B cell (primary cell): ENCODE measurements around the gene KLHL25. TPM values are rescaled to one million over a fixed set of nuclear protein-coding genes. Genes with fewer than 3 reads are reported as not detected.

Source experiments
- ATAC-seq: fragments of 200-7000 bp; cut with Tn5 transposase; one replicate; pipeline ENCODE4 v1.10.0; 2021; ENCODE audit warnings: low read depth, mild to moderate bottlenecking, moderate number of reproducible peaks, moderate library complexity
- CTCF ChIA-PET: fragments of 350-600 bp; sonication (Branson Sonifier 250); formaldehyde crosslinking; loops from one replicate; lab custom pipeline; 2021; ENCODE audit warnings: antibody characterized with exemption, inconsistent platforms; lab: Charles Lee
- POLR2A ChIA-PET: fragments of 350-600 bp; sonication (Branson Sonifier 250); formaldehyde crosslinking; loops from one replicate; lab custom pipeline; 2021; ENCODE audit warnings: antibody characterized with exemption; lab: Charles Lee
- DNase-seq: peaks from one replicate; pipeline ENCODE4 v3.0.0; 2013
- H2AFZ ChIP-seq: 2 replicates; pipeline ENCODE4 v1.6.1; 2012; ENCODE audit warnings: mild to moderate bottlenecking, low read depth, low read length; ENCODE audit not compliant: insufficient read depth, poor library complexity, severe bottlenecking
- H3K27ac ChIP-seq, 2 donors: 1 replicate in 1 of 2; 2 replicates in 1 of 2; pipeline ENCODE4 v1.5.1; 2012 to 2013; ENCODE audit warnings: low read length in 2 of 2, mild to moderate bottlenecking in 2 of 2, moderate library complexity in 1 of 2
- H3K27me3 ChIP-seq, 4 experiments: fragments of 200-600 bp in 1 of 4; sonication (generic) in 1 of 4; replicated peaks in 1 of 4; 1 replicate in 2 of 4; 2 replicates in 2 of 4; pipeline versions ENCODE4 v1.6.1 to v1.7.0; 2013 to 2016; ENCODE audit warnings: low read length in 3 of 4, mild to moderate bottlenecking in 2 of 4, mixed read lengths in 1 of 4, moderate library complexity in 1 of 4; ENCODE audit not compliant: insufficient read depth in 4 of 4, control insufficient read depth in 3 of 4; ENCODE audit errors: control extremely low read depth in 1 of 4
- H3K36me3 ChIP-seq, 2 experiments: replicated peaks in 1 of 2; 1 replicate in 1 of 2; 2 replicates in 1 of 2; pipeline versions ENCODE4 v1.6.1 to v1.7.1; 2013; ENCODE audit warnings: low read length in 1 of 2; ENCODE audit not compliant: insufficient read depth in 2 of 2, control insufficient read depth in 1 of 2; ENCODE audit errors: control extremely low read depth in 1 of 2, extremely low read depth in 1 of 2
- H3K4me1 ChIP-seq, 2 donors: fragments of 200-600 bp in 1 of 2; sonication (generic) in 1 of 2; 1 replicate in 1 of 2; 2 replicates in 1 of 2; pipeline versions ENCODE4 v1.5.1 to v1.6.1; 2013 to 2017; ENCODE audit warnings: low read length in 2 of 2; ENCODE audit not compliant: control insufficient read depth in 2 of 2, insufficient read depth in 2 of 2
- H3K4me2 ChIP-seq: replicated peaks from 2 replicates; pipeline ENCODE3; 2012; ENCODE audit warnings: mild to moderate bottlenecking, low read depth, low read length; ENCODE audit not compliant: poor library complexity, severe bottlenecking
- H3K4me3 ChIP-seq, 5 experiments: fragments of 200-600 bp in 1 of 5; sonication (generic) in 1 of 5; 1 replicate in 3 of 5; 2 replicates in 2 of 5; pipeline versions ENCODE4 v1.5.1 to v1.7.0; 2011 to 2016; ENCODE audit warnings: low read length in 4 of 5, mild to moderate bottlenecking in 4 of 5, low read depth in 2 of 5, control low read depth in 1 of 5, moderate library complexity in 1 of 5; ENCODE audit not compliant: insufficient read depth in 1 of 5; ENCODE audit errors: control extremely low read depth in 1 of 5, extremely low read depth in 1 of 5
- H3K79me2 ChIP-seq: fragments of 200-600 bp; sonication (generic); one replicate; pipeline ENCODE4 v1.6.0; 2016; ENCODE audit warnings: low read length; ENCODE audit not compliant: control insufficient read depth, insufficient read depth
- H3K9ac ChIP-seq: fragments of 200-600 bp; sonication (generic); 2 replicates; pipeline ENCODE4 v1.6.1; 2017; ENCODE audit warnings: mild to moderate bottlenecking, low read length, moderate library complexity
- H3K9me3 ChIP-seq, 3 donors: one replicate each; pipeline versions ENCODE4 v1.6.1 to v1.7.1; 2013; ENCODE audit warnings: low read length in 2 of 3; ENCODE audit not compliant: control insufficient read depth in 2 of 3, insufficient read depth in 1 of 3; ENCODE audit errors: control extremely low read depth in 1 of 3
- H4K20me1 ChIP-seq: 2 replicates; pipeline ENCODE4 v1.6.0; 2012; ENCODE audit warnings: mild to moderate bottlenecking, low read length; ENCODE audit not compliant: insufficient read depth, control insufficient read depth, poor library complexity, severe bottlenecking
- H3K27ac Mint-ChIP-seq: one replicate; pipeline ENCODE4 v1.8.0; 2021; ENCODE audit warnings: mixed read lengths
- H3K27me3 Mint-ChIP-seq: one replicate; pipeline ENCODE4 v1.8.0; 2021; ENCODE audit warnings: mixed read lengths
- H3K4me1 Mint-ChIP-seq: one replicate; pipeline ENCODE4 v1.8.0; 2021; ENCODE audit warnings: mixed read lengths
- H3K4me3 Mint-ChIP-seq: one replicate; pipeline ENCODE4 v1.8.0; 2021; ENCODE audit warnings: mixed read lengths
- H3K9me3 Mint-ChIP-seq: one replicate; pipeline ENCODE4 v1.8.0; 2022; ENCODE audit warnings: mixed read lengths; ENCODE audit not compliant: insufficient read depth
- EZH2 ChIP-seq: IDR thresholded peaks from 2 replicates; pipeline ENCODE4 v1.6.1; 2012; ENCODE audit warnings: borderline replicate concordance, low read depth, mild to moderate bottlenecking, moderate library complexity, low read length; ENCODE audit not compliant: insufficient read depth, poor library complexity, severe bottlenecking
- WGBS: methylation state at CpG from one replicate; pipeline ENCODE4 v1.1.5; 2013; ENCODE audit warnings: missing lambda C conversion rate; ENCODE audit not compliant: insufficient coverage; 5-methylcytosine and 5-hydroxymethylcytosine counted together
- intact Hi-C: fragments of 100-400 bp; cut with micrococcal nuclease; formaldehyde crosslinking; loops from one replicate; pipeline ENCODE4 v1.10.0; 2022
- polyA plus RNA-seq: library from polyadenylated mRNA; depleted of rRNA; stranded (reverse); fragments of >200 nt; gene quantifications from 2 replicates; pipeline ENCODE4 v1.2.3, GENCODE V29; 2012
- total RNA-seq, 2 donors: library from RNA; stranded (reverse); fragments of 120-200 nt in 1 of 2; gene quantifications; 1 replicate in 1 of 2; 2 replicates in 1 of 2; pipeline versions ENCODE4 v1.2.3 to v1.2.4, GENCODE V29; 2013 to 2022
- TF ChIP-seq, protein P1 (sequence below): fragments of 200-600 bp; IDR thresholded peaks from one replicate; pipeline ENCODE4 v1.8.0; 2022; ENCODE audit warnings: antibody characterized with exemption, mild to moderate bottlenecking

The KLHL25 gene
- total and polyA plus RNA-seq, 2 donors (not counting 1 experiment from before 2014, with no cell fraction given): 1.1 to 3.3 TPM

DNA sequence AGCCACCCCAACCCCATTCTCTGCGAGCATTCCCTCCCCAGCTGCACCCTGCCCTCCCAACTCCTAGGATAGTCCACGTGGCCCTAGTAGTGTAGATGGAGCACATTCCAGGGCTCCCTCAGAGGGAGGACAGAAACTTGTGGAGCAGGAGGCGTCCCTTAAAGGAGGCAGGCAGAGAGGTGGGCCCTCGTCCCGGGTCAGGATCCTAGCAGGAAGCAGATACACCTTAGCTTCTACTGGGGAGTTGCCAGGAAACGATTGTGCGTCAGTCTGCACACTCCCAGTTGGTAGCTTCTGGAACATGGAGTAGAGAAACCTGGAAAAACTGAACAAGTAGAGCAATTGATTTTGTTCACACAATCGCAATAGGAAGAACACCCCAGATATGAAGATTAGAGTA, 43.9 kb upstream of the KLHL25 start:
- Histone ChIP-seq H3K4me2 (no peak overlapping the region), H3K4me1 (peaks cover 4 to 9% of the 10 kb centered on the region in 2 donors), H3K9ac (no peak overlapping the region), H2AFZ (no peak overlapping the region), H4K20me1 (no peaks in the 10 kb centered on the region), H3K9me3 (no peaks in the 10 kb centered on the region), H3K4me3 (no peak overlapping the region), H3K79me2 (no peaks in the 10 kb centered on the region), H3K36me3 (no peaks in the 10 kb centered on the region), H3K27me3 (peaks cover 0 to 10% (median 2%) of the 10 kb centered on the region in 4 experiments), H3K27ac (no peak overlapping the region)
- ChIA-PET CTCF (interaction anchor here (0.6 to 6.7 kb wide), 3 partner anchors 77 to 498 kb away, joined by 3 to 114 read pairs (median 4); no protein-coding TSS in a partner anchor), POLR2A (no interaction called here)
- no peak for TF ChIP-seq EZH2
- TF ChIP-seq, protein P1, sequence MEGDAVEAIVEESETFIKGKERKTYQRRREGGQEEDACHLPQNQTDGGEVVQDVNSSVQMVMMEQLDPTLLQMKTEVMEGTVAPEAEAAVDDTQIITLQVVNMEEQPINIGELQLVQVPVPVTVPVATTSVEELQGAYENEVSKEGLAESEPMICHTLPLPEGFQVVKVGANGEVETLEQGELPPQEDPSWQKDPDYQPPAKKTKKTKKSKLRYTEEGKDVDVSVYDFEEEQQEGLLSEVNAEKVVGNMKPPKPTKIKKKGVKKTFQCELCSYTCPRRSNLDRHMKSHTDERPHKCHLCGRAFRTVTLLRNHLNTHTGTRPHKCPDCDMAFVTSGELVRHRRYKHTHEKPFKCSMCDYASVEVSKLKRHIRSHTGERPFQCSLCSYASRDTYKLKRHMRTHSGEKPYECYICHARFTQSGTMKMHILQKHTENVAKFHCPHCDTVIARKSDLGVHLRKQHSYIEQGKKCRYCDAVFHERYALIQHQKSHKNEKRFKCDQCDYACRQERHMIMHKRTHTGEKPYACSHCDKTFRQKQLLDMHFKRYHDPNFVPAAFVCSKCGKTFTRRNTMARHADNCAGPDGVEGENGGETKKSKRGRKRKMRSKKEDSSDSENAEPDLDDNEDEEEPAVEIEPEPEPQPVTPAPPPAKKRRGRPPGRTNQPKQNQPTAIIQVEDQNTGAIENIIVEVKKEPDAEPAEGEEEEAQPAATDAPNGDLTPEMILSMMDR: no peak
- H3K27ac Mint-ChIP-seq: no peak overlapping the region
- intact Hi-C loops: no loop called here
- DNase-seq: no peak
- H3K4me3 Mint-ChIP-seq: no peak overlapping the region
- H3K9me3 Mint-ChIP-seq: no peaks in the 10 kb centered on the region
- peaks cover 4% of the 10 kb centered on the region for H3K27me3 Mint-ChIP-seq
- ATAC-seq: no peak
- H3K4me1 Mint-ChIP-seq: peaks cover 3% of the 10 kb centered on the region
- WGBS: 95% methylated on average over 5 of the region's 8 CpGs

DNA sequence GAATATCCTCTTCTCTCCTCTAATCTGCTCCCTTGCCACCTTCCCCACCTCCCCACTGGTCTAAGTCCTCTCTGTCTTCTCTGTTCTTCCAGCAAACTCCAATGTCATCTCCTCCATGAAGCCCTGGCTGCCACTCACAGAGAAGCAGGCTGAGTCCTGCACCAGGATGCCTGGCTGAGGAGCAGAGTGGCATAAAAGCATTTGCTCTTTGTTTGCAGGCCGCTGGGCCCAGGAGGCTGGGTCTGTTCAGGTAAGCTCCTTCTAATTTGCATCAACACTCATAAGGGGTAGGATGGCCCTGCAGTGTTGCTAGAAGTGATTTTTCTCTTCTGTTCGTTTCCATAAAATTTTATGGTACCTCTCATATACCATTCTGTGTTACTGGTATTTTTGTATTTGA, 43.2 kb upstream of the KLHL25 start:
- peaks cover 3% of the 10 kb centered on the region for H3K4me1 Mint-ChIP-seq
- no peaks in the 10 kb centered on the region for H3K9me3 ChIP-seq
- H3K9ac ChIP-seq: no peak overlapping the region
- H2AFZ ChIP-seq: no peak overlapping the region
- peaks cover 3% of the 10 kb centered on the region for H3K27me3 Mint-ChIP-seq
- H3K79me2 ChIP-seq: no peaks in the 10 kb centered on the region
- POLR2A ChIA-PET: no interaction called here
- no peak overlapping the region for H3K27ac ChIP-seq
- CTCF ChIA-PET: interaction anchor here (1.4 to 6.7 kb wide), 2 partner anchors 9 to 108 kb away, joined by 3 to 114 read pairs; no protein-coding TSS in a partner anchor
- no peak for TF ChIP-seq EZH2
- TF ChIP-seq, protein P1: no peak
- intact Hi-C loops: no loop called here
- no CpG with 5 or more reads among the region's 2 CpGs for WGBS
- no peak overlapping the region for H3K27ac Mint-ChIP-seq
- peaks cover 4 to 9% of the 10 kb centered on the region in 2 donors for H3K4me1 ChIP-seq
- H3K4me3 Mint-ChIP-seq: no peak overlapping the region
- no peak overlapping the region for H3K4me3 ChIP-seq
- H3K27me3 ChIP-seq: peaks cover 0 to 7% (median 2%) of the 10 kb centered on the region in 4 experiments
- DNase-seq: no peak
- no peaks in the 10 kb centered on the region for H3K36me3 ChIP-seq
- H3K9me3 Mint-ChIP-seq: no peaks in the 10 kb centered on the region
- no peak for ATAC-seq
- no peak overlapping the region for H3K4me2 ChIP-seq
- H4K20me1 ChIP-seq: no peaks in the 10 kb centered on the region
